Activated CD8-positive, alpha-beta memory T cell treated with anti-CD3 and anti-CD28 coated beads, Interleukin-2, amount 50 U/mL, for 24 hours (primary cell): Measurements from ENCODE around the gene ST6GALNAC4.
"Not testable (repeated sequence)": the region's sequence is repeated elsewhere in the genome, so short reads cannot be mapped to it uniquely, and the experiment has no call there.

Source experiments
- DNase-seq: peaks from one replicate; pipeline ENCODE4 v3.0.0-alpha.2; 2020; ENCODE audit errors: extremely low read depth

Gene ST6GALNAC4

GRCh38 chr9:127885508-127886281 is 31.1 kb downstream of the ST6GALNAC4 start:
- no peak for DNase-seq

- no peak for DNase-seq
These were observed 31.8 kb downstream of the ST6GALNAC4 start for GRCh38 chr9:127884976-127885490.

- no peak for DNase-seq
These were observed 32.4 kb downstream of the ST6GALNAC4 start for GRCh38 chr9:127884427-127884911.

- no peak for DNase-seq
These were observed 32.9 kb downstream of the ST6GALNAC4 start for GRCh38 chr9:127883959-127884358.

- not testable (repeated sequence) for DNase-seq
These were observed 35.1 kb downstream of the ST6GALNAC4 start for GRCh38 chr9:127881715-127882114.

- DNase-seq: no peak
These were observed 36.7 kb downstream of the ST6GALNAC4 start for GRCh38 chr9:127880143-127880542.

- DNase-seq: no peak
These were observed 38.0 kb downstream of the ST6GALNAC4 start for GRCh38 chr9:127878652-127879390.

- no peak for DNase-seq
These were observed 38.7 kb downstream of the ST6GALNAC4 start for GRCh38 chr9:127878001-127878651.

GRCh38 chr9:127877566-127877998 is 39.3 kb downstream of the ST6GALNAC4 start, which contains the start of gene AK1:
Gene AK1, minus strand, starts transcription at chr9:127877675. Its CDS starts 3,058 bp downstream, at chr9:127874617.
- DNase-seq: no peak

GRCh38 chr9:127876764-127877562 is 39.9 kb downstream of the ST6GALNAC4 start:
- DNase-seq: no peak

GRCh38 chr9:127876026-127876763 is 40.6 kb downstream of the ST6GALNAC4 start:
- DNase-seq: no peak

GRCh38 chr9:127875306-127875966 is 41.4 kb downstream of the ST6GALNAC4 start:
- DNase-seq: no peak

GRCh38 chr9:127874301-127875221 is 42.3 kb downstream of the ST6GALNAC4 start:
- DNase-seq: no peak

- no peak for DNase-seq
These were observed 43.0 kb downstream of the ST6GALNAC4 start for GRCh38 chr9:127873886-127874285.

- DNase-seq: no peak
These were observed 43.6 kb downstream of the ST6GALNAC4 start for GRCh38 chr9:127873223-127873691.

GRCh38 chr9:127872369-127873222 is 44.2 kb downstream of the ST6GALNAC4 start:
- DNase-seq: no peak

GRCh38 chr9:127871531-127871930 is 45.3 kb downstream of the ST6GALNAC4 start:
- no peak for DNase-seq

- DNase-seq: no peak
These were observed 46.0 kb downstream of the ST6GALNAC4 start for GRCh38 chr9:127870887-127871286.
